Stromal cell of bone marrow (primary cell): Measurements from ENCODE around the gene LMO7.

Experiments used
- DNase-seq: peaks from one replicate; pipeline ENCODE4 v3.0.0-alpha.2; 2012; ENCODE audit warnings: low read depth

The LMO7 gene

DNA sequence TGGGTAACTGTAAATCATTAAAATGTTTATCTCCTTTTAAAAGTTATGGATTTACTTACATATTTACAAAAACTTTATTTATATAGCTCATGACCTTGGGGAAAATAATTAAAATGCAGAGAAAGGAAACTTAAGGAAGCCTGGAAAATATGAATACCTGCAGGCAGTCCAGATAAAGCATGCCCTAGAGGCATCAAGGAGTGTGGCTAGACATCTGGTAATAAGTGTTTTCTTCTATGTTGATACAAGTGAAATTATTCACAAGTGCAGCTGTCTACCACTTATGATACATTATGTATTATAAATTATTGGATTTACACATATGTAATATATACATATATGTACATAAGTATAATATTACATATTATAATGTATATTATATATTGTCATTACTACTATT, 207.9 kb downstream of the LMO7 start:
- no peak for DNase-seq

DNA sequence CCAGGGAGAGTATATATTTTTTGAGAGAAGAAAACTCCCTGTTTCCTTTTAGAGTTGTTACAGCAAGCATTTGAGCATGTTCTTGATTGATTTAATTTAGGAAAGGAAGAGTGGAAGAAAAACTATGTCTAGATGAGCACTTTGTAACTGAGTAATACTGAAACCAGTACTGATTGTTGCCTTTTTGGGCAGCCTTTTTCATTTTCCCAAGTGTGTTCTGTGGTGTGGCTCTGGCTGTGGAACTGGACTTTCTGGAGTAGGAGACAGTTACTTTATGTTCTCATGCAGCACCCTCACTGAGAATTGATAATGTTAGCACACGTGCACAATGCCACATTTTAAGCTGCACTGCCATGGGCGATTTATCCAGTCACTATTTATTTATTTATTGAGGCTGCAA, 211.5 kb downstream of the LMO7 start:
- no peak for DNase-seq

- DNase-seq: no peak
Observed at GRCh38 chr13:75850916-75851315, 214.8 kb downstream of the LMO7 start.

DNA sequence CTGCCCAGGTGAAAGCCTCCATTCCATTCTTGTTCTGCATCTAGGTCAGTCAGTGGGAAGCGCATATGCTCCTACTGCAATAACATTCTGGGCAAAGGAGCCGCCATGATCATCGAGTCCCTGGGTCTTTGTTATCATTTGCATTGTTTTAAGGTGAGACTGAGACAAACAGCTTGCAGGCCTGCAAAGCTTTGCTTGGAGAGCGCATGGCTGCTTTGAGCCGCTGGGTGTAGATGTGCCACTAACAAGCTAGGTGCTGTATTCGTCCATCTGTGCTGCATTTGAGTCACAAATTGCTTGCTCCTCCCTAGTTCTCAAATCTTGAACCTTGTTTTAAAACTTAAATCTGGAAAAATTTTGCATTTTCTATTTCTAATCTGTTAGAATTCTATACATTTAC, 219.1 kb downstream of the LMO7 start:
- DNase-seq: no peak

- DNase-seq: no peak
Observed at GRCh38 chr13:75855847-75856246, 219.7 kb downstream of the LMO7 start.

- DNase-seq: no peak
Observed at GRCh38 chr13:75857291-75857690, 221.2 kb downstream of the LMO7 start.

- no peak for DNase-seq
Observed at GRCh38 chr13:75860935-75861334, 224.8 kb downstream of the LMO7 start.

- no peak for DNase-seq
Observed at GRCh38 chr13:75861786-75862185, 225.7 kb downstream of the LMO7 start.

- DNase-seq: peak; percentile 27
Observed at GRCh38 chr13:75864718-75865117, 228.6 kb downstream of the LMO7 start.

- DNase-seq: no peak
Observed at GRCh38 chr13:75867379-75868117, 231.4 kb downstream of the LMO7 start.

- no peak for DNase-seq
Observed at GRCh38 chr13:75869981-75870380, 233.9 kb downstream of the LMO7 start.

- peak; percentile 13 for DNase-seq
Observed at GRCh38 chr13:75870397-75870903, 234.3 kb downstream of the LMO7 start.

- DNase-seq: no peak
Observed at GRCh38 chr13:75871059-75871458, 234.9 kb downstream of the LMO7 start.

DNA sequence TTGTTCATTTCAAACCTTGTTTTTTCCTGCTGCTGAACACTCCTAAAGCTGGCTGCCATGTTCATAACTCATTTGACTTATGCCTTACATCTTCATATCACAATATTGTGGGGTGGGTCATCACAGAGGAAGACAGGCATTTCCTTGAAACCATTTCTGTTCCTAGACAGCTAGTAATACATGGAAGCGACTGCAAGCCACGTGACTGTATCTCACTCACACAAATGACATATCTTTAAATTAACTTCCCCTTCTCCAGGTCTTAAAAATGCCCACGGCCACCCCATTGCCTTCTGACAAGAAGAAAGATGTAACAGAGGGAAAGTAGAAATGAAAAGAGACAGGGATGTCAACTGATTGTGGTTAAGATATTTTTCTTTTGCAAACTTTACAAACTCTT, 236.8 kb downstream of the LMO7 start:
- DNase-seq: no peak

- no peak for DNase-seq
Observed at GRCh38 chr13:75873494-75873893, 237.4 kb downstream of the LMO7 start.

GRCh38 chr13:75875450-75875849, 239.3 kb downstream of the LMO7 start:
- DNase-seq: no peak

- DNase-seq: peak; percentile 45
Observed at GRCh38 chr13:75876142-75877050, 240.3 kb downstream of the LMO7 start.

DNA sequence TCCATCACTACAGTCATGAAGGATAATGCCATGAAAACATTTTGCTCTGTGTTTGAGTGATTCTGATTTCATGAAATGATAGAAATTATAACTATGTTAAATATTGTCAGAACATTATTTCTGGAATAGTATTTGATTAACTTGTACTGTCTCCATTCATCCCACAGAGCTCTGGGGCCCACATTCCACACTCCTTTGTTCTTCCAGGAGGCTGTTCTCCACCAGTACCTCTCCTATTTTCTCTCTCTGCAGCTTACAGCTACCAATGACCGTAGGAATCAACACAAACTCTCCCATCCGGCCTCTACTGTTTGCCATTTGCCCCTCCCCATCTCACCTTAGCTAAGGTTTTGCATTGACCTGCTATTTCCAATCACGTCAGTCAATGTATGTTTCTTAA, 240.9 kb downstream of the LMO7 start:
- DNase-seq: no peak

DNA sequence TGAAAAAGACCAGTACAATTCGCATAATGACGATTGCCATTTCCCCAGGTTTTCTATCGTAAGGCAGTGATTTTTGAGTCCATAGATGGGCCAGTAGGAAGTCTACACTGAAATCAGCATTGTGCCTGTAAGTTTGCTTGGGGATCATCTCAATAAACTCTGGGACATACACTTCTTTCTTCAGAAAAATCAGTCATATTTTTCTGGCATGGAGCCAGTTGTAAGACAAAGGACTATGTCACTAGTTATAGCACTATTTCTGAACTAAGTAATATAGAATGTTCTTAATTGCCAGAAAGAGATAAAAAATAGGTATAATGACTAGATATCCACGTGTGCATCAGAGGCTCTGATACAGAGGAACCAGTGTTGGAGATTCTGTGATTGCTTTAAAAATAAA, 243.5 kb downstream of the LMO7 start:
- DNase-seq: no peak

- no peak for DNase-seq
Observed at GRCh38 chr13:75881109-75881775, 245.1 kb downstream of the LMO7 start.

- DNase-seq: no peak
Observed at GRCh38 chr13:75882261-75882660, 246.1 kb downstream of the LMO7 start.

- no peak for DNase-seq
Observed at GRCh38 chr13:75889427-75889826, 253.3 kb downstream of the LMO7 start.

DNA sequence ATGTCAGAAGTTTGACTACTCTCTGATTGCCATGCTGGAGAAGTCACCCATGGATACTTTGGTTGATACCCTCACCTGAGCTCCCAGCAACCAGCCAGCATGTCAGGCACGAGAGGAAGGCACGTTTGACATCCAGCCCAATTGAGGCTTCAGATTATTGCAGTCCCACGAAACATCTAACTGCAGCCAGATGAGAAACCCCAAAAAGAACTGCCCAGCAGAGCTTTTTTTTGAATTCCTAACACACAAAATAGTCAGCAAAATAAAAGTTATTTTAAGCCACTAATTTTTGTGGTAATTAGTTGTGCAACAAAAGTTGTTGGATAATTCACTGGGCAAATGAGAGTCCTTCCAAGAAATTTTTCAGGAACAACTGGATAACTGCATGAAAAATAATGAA, 259.0 kb downstream of the LMO7 start:
- no peak for DNase-seq
